HG03460 (cell line): ENCODE results near the gene WDR62.
"Not testable (repeated sequence)": the region's sequence is repeated elsewhere in the genome, so short reads cannot be mapped to it uniquely, and the experiment has no call there.

Experiments
- ATAC-seq: cut with Tn5 transposase; IDR thresholded peaks from one replicate; pipeline ENCODE4 v1.9.1; 2021; ENCODE audit not compliant: unreplicated experiment

The WDR62 gene

DNA sequence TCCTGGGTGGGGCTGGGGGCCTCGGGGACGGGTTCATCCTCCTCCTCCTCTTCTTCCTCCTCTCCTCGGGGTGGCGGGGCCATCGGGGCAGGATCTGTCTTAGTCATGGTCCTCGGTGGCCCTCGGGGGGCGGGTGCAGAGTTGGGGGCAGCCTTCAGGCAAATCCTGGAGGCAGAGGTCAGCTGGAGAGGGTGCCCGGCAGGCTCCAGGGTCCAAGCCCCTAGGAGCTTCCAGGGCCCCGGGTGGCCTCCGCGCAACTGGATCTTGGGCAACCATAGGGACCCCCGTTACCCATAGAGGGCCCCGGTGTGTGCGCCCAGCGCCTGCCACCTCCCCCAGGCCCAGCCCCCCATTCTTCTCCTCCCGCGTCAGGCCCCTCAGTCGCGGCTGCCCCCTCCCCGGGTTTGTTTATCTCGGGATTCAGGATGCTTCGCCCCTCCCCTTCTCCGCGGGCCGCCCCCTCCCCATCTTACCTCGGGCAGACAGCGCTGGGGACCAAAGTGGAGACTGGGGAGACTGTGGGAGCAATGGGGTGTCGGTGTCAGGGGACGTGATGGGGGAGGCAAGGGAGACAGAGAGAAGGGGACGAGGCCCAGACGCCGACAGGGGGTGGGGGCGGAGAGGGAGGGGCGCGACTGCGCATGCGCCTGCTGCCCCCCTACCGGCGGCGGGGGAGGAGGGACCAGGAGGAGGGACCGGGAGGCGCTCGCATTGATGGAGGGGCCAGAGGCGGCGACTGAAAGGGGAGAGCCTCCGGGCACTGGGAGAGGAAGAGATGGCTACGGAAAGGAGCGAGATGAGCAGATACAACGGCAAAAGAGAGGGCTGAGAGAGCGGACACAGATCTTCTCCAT, 22.2 kb upstream of the WDR62 start, which contains the start of gene CLIP3:
Gene CLIP3 (minus strand): TSS at position 623 of the 854 bp plus-strand sequence. CDS start 516 bp downstream, at position 107.
- ATAC-seq: no peak

- ATAC-seq: no peak
Observed at GRCh38 chr19:36040495-36040894, 14.2 kb upstream of the WDR62 start.

GRCh38 chr19:36041092-36041491, 13.6 kb upstream of the WDR62 start:
- ATAC-seq: not testable (repeated sequence)

DNA sequence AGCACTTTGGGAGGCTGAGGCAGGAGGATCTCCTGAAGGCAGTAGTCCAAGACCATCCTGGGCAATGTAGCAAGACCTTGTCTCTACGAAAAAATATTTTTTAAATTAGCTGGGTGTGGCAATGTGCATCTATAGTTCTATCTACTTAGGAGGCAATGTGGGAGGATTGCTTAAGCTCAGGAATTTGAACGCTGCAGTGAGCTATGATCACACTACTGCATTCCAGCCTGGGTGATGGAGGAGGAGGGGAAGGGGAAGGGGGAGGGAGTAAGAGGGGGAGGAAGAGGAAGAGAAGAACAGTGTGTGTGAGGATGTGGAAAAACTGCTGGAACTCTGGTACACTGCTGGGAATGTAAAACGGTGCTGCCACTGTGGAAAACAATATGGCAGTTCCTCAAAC, 12.9 kb upstream of the WDR62 start:
- no peak for ATAC-seq

- no peak for ATAC-seq
Observed at GRCh38 chr19:36043952-36044351, 10.7 kb upstream of the WDR62 start.

DNA sequence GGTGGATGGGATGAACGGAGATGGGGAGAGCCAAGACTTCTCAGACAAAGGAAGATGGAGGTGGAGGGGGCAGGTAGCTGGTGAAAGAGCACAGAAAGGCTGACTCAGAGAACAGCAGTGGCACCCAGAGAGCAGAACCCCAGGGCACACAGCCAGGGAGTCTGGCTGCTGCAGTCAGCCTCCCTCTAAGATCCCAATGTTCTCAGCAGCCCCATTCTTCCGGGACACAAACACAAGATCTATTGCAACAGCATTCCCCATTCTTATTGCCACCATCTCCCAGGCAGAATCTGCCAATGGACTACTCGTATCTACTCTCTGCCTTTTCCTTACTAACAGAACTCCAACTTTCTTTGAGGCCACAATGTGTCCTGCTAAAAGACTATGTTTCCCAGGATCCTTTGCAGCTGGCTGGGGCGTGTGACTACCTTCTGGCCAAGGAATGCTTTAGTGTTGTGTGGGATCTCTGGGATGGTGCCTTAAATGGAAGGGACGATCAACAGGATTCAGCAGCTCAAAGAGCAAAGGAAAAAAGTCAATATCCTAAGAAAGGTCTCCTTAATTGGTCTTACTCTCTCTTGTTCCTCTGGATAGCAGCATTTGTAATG, 8.2 kb upstream of the WDR62 start:
- no peak for ATAC-seq

DNA sequence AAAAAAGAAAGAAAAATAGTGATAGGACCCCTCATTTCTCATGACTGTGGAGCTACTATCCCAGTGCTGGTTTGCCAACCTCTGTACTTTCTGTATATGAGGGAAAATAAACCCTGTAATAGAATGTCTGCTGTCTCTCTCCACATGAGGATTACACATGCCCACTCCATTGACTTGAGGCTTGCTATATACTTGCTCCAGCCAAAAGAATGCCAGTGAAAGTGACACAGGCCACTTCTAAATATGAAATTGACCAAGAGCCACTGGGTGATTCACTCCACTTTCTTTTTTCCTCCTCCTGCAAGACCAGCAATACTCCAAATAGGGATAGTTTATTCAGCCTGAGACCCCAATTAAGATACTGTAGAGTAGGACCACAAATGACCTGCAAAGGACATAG, 6.9 kb upstream of the WDR62 start:
- no peak for ATAC-seq

DNA sequence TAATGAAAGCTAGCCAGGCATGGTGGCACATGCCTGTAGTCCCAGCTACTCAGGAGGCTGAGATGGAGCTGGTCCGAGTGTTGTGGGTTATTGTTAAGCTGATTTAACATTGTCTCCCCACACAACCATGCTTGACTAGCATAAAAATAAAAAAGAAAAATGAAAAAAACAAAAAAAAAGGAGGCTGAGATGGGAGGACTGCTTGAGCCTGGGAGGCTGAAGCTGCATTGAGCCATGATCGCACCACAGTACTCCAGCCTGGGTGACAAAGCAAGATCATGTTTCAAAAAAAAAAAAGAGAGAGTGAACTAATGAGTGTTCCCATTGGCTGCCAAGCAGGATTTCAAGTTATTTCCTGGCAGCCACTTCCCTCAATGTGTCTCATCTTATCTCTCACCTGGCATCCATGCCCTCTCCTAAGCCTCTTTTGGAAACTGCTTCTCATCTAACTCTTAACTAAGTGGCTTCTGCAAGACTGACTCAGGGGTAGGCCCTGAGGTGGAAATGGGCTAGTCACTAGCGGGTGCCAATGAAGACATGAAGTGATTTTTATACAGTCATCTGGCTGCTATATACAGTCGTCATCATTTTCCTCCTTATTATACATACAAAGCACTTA, 5.5 kb upstream of the WDR62 start:
- no peak for ATAC-seq

- ATAC-seq: no peak
Observed at GRCh38 chr19:36051236-36051635, 3.5 kb upstream of the WDR62 start.

DNA sequence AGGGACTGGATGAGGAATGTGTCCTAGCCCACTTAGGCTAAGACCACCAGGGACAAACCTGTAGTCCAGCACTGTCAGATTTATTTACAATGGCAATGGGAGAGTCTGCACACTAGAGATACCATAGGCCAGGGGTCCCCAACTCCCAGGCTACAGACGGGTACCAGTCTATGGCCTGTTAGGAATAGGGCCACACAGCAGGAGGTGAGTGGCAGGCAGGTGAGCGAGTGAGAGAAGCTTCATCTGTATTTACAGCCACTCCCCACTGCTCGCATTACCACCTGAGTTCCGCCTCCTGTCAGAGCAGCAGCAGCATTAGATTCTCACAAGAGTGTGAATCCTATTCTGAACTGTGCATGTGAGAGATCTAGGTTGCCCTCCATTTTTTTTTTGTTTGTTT, 3.1 kb upstream of the WDR62 start:
- ATAC-seq: no peak

DNA sequence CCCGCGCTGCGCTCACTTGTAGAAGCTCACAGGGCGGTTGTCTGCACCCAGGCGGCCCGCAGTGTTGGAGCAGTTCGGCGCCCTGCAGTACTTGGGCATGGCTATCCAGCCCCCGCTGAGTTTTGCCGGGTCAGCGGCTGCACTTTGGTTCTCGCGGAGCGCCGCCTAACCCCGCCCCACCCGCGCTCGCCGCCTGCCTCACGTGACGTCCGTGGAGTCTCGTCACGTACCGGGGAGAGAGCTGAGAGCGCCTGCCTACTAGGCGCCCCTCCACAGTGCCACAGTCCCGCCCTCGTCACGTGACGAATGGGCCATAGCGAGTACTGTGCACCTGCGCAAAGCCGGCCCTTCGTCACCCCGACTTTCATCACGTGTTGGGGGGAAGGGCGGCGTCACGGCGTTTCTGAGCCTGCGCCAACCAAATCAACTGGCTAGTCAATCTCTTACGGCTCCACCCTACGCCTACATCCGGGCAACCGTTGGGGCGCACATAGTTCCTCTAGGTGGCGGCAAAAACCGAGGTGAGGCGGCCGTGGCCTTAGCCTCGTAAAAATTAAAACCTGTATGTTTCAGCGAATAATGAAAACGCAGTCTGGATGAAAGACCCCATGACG, 471 bp upstream of the WDR62 start, which contains the start of gene THAP8:
Gene THAP8 (minus strand): TSS at position 167 of the 614 bp plus-strand sequence. CDS start 68 bp downstream, at position 99.
- peak; percentile 80 for ATAC-seq

DNA sequence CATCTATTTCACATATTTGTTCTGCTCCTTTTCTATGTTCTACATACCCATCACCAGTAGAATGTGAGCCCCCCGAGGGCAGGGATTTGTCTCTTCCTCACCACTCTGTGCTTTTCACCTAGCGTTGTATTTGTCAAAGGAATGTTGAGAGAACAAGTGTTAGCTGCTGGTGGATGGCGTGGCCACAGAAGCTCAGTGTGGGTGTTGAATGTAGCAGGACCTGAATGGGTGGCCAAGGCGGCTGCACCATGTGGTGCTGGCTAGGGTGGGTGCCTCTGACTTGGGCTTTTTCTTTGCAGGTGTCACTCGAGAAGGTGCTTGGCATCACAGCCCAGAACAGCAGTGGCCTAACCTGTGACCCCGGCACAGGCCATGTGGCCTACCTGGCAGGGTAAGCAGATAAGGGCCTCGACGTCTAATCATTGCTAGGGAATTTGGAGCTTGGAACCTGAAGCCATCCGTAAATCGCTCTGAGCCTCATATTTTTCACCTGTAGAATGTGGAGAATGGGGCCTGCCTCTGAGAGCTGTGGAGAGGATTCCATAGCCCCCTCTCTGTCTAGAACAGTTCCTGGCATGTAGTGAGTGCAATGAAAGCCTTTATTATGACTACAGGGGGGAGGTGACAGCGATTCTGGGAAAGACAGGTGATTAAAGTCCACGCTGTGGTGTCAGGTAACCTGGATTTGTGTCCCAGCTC, 3.9 kb downstream of the WDR62 start:
- ATAC-seq: no peak

- no peak for ATAC-seq
Observed at GRCh38 chr19:36059180-36059910, 4.6 kb downstream of the WDR62 start.

- ATAC-seq: no peak
Observed at GRCh38 chr19:36060430-36060829, 5.7 kb downstream of the WDR62 start.

DNA sequence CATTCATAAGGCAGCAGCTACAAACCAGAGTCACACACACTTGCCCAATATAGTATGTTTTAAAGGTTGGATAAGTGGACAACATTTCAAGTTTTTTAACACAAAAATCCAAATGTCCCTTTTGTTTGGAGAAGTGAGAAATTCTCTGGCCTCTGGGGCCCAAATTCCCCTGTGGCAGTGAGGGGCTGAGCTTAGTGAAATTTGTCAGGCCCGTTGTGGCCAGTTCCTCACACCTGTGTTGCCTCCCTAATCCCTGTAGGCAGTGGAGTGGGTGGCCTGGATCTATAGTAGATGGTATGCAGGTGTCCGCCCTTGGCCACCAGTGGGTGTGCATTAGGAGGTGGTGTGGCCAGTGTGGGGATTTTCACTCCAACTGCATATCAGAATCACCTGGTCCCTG, 6.7 kb downstream of the WDR62 start:
- ATAC-seq: no peak

- ATAC-seq: no peak
Observed at GRCh38 chr19:36064826-36065225, 10.1 kb downstream of the WDR62 start.

DNA sequence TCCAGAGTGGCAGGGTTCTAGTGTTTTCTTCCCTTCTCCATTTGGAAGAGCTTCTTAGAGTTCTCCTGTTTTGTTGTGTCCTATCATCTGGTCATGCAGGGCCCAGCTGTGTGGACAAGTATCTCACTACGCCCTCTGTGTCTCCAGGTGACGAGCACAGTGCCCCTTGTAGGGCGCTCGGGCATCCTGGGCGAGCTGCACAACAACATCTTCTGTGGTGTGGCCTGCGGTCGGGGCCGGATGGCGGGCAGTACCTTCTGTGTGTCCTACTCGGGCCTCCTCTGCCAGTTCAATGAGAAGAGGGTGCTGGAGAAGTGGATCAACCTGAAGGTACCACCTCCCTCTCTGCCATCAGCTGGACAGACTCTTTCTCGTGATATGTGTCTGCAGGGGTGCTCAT, 13.0 kb downstream of the WDR62 start:
- no peak for ATAC-seq

DNA sequence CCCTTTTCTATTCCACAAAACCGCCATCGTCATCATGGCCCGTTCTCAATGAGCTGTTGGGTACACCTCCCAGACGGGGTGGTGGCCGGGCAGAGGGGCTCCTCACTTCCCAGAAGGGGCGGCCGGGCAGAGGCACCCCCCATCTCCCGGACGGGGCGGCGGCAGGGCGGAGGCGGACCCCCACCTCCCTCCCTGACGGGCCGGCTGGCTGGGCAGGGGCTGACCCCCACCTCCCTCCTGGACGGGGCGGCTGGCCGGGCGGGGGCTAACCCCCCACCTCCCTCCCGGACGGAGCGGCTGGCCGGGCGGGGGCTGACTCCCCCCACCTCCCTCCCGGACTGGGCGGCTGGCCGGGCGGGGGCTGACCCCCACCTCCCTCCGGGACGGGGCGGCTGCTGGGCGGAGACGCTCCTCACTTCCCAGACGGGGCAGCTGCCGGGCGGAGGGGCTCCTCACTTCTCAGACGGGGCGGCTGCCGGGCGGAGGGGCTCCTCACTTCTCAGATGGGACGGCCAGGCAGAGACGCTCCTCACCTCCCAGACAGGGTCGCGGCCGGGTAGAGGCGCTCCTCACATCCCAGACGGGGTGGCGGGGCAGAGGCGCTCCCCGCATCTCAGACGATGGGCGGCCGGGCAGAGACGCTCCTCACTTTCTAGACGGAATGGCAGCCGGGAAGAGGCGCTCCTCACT, 14.3 kb downstream of the WDR62 start:
- not testable (repeated sequence) for ATAC-seq

DNA sequence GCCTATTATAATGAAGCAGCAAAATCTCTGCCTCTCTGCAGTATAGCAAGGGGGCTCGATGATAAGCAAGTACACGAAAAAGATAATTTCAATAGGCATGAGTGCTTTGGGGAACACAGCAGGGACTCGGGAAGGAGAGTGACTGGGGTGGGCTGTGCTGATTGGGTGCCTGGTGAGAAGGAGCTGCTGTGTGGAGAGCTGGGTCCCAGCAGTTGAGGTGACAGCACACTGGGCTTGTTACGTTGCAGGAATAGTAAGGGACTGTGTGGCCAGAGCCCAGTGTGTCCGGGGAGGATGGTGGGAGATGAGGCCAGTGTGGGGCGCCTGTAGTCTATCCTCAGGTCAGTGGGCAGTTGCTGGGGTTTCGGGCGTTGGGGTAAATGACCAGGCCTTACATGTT, 17.4 kb downstream of the WDR62 start:
- no peak for ATAC-seq
